Stimulated activated CD8-positive, alpha-beta memory T cell treated with anti-CD3 and anti-CD28 coated beads, Interleukin-12 subunit alpha, Interleukin-12 subunit beta, amount 100 ng/mL, for 24 hours (primary cell): Measurements from ENCODE around the gene FNDC1.

Experiments
- DNase-seq: peaks from one replicate; pipeline ENCODE4 v3.0.0-alpha.2; 2020; ENCODE audit errors: extremely low read depth

The FNDC1 gene

DNA sequence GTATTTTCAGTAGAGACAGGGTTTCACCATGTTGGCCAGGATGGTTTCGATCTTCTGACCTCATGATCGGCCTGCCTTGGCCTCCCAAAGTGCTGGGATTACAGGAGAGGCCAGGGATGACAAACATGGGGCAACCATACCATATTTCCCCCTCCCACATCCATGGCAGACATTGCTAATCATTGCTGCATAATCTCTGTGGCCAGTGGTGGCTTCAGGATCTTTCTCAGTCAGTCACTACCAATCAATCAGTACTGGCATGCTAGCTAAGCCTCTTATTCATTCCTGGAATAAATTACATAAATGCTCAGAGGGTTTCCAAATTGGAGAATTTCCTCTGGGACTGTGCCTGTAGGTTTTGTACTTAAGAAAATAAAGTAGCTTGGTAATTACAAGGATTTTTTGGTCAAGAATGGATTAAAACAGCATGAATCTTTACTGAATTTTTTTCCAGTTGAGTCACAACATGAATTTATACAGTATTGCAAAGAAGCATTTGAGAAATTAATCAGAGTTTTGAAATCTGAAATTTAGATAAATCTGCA lies 138.1 kb downstream of the FNDC1 start:
- DNase-seq: no peak

DNA sequence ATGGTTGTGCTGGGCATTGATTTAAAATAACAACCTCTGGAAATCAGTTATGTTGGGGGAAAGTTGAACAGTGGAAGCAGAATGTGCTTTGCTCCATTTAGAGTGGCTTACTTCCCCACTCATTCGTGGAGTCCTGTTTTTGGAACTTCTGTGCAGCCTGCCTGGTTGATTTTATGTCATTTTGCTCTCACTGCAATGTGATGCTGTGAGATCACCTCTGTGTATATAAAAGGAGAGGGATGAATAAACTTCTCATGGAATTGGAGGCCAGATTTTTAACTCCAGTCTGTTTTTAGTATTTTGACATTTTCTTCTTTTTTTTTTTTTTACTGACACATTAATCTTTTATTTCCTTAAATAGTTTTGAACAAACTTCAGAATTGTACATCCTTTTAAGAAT lies 139.0 kb downstream of the FNDC1 start:
- DNase-seq: no peak

DNA sequence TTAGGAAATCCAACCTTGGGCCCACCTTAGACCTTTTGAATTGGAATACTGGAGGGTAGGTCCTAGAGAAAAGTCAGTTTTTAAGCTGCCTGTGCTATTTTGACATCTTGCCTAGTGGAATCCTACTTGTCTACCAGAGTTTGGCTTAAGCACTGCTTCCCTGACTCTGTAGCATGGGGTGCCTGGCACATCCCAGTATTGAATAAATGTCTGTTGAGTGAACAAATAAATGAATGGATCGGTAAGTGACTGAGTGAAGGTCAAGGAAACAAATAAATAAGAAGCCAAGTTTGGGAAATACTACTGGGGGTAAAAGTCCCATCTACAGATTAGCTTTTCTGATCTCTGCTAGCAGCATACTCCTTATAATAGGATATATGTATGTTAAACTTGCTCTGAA lies 140.5 kb downstream of the FNDC1 start:
- no peak for DNase-seq

DNA sequence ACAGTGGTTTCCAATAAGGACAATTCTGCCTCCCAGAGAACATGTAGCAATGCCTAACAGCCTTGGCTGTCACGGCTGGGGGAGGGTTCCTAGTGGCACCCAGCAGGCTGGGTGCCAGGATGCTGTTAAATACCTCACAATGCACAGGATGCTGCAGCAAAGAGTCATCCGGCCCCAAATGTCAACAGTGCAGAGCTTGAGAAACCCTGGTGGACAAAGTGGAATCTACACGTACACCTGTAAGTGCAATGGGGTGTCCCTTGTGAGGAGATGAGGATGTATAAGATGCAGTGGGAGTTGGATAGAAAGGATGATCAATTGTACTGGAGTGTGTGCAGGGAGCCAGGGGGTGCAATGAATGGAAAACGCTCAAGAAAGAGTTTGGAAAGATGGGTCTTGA lies 142.4 kb downstream of the FNDC1 start:
- DNase-seq: no peak

DNA sequence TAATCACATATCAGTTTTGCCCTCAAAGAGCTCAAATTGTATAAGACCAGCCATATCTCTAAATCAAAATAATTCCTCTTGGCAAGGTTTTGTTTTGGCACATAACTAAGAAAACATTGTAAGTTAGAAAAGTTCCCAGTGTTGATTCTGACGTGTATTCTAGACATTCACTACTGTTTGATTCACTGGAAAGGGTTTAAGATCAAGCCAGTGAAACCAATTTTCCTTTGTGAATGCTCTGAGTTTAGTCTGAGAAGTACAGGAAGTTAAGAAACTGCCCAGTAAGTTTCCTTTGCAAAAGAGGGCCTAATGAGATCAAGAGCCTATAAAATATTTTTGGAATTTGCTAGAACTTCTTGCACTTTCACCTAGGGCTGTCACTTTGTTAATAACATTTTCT lies 143.0 kb downstream of the FNDC1 start:
- no peak for DNase-seq

DNA sequence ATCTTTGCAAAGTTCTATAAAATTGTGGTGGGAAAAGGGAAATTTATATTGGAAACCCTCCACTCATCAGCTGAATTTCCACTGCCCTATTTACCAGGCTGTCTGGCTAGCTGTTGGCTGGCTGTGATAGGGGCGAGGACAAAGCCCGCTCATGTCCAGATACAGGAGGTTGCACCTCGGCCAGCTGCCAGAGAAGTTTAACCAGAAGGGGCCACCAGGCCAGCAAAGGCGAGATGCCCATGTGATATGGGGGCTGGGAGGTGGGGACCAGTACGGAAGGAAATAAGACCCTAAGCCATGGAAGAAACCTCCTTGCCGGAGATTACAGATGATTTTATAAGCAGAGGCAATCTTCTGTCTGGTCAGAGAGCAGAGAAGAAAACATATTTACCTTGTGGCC lies 143.8 kb downstream of the FNDC1 start:
- DNase-seq: no peak

DNA sequence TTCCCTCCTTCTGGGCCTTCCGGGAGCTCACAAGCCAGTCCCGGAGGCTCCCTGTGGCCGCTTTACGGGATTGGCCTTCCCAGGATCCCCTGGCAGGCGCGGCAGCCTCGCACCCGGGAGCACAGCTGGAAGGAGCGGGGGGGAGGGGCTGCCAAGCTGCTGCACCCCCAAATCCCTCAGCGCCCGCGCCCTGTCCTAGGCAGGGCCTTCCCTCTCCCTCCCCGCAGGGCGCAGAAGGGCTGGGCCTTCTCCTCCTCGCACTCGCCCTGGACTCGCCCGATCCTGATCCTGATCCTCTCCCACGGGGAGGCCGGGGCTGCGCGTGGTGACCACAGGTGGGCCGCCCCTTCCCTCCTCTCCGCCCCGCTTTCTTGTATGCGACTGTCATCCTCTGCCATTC lies 146.4 kb downstream of the FNDC1 start:
- no peak for DNase-seq

DNA sequence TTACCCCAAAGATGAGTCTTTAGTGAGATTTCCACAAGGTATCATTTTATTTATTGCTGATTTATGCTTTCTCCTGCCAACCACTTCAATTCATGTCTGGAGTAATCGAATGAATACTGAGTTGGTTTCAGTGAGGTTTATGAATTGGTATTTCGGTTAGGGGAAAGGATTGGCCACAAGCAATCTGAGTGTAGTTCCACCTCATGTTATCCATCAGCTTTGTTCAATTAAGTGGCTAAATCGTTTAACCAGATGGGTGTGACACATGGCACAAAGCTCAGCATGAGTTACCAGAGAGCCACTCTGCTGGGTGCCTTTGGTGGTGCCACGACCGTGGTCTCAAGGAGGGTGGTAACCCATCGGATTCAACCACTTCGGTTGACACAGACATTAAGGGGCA lies 148.2 kb downstream of the FNDC1 start:
- no peak for DNase-seq

DNA sequence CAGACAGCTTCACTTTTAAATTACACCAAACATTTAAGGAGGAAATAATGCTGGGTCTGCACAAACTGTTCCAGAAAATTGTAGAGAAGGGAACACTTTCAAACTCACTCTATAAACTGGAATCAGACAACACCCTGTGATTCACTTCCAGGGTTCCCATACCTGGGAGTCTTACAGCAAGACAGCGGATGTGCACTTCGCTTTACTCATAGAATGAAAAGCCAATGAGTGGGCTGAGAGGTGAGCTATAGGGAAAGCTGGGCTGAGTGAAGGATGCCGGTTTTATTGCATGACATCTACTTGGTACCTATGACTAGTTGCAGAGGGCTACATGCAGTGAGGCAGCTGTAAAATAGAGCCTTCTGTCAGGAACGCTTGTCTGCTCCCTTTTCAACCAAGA lies 152.1 kb downstream of the FNDC1 start:
- no peak for DNase-seq
